Measurements from ENCODE around the gene PLCL2.

The PLCL2 gene

GRCh38 chr3:16897254-16897926, 12.6 kb downstream of the PLCL2 start:
- H3K4me1 Mint-ChIP-seq (ENCODE audit: low read depth) = peaks cover 87% of the 10 kb centered on the region
- peak overlapping the region; percentile 89 for H3K27ac Mint-ChIP-seq
- H3K9me3 Mint-ChIP-seq (ENCODE audit: low read depth) = no peaks in the 10 kb centered on the region
- H3K4me3 Mint-ChIP-seq = peak overlapping the region; percentile 36
- H3K36me3 Mint-ChIP-seq = no peaks in the 10 kb centered on the region
- no peaks in the 10 kb centered on the region for H3K27me3 Mint-ChIP-seq

- Mint-ChIP-seq H3K4me3 (no peak overlapping the region), H3K4me1 (ENCODE audit: low read depth) (peaks cover 89% of the 10 kb centered on the region), H3K27ac (peak overlapping the region; percentile 89), H3K36me3 (no peaks in the 10 kb centered on the region), H3K27me3 (no peaks in the 10 kb centered on the region), H3K9me3 (ENCODE audit: low read depth) (no peaks in the 10 kb centered on the region)
Measured at GRCh38 chr3:16898595-16899395, 14.0 kb downstream of the PLCL2 start.

DNA sequence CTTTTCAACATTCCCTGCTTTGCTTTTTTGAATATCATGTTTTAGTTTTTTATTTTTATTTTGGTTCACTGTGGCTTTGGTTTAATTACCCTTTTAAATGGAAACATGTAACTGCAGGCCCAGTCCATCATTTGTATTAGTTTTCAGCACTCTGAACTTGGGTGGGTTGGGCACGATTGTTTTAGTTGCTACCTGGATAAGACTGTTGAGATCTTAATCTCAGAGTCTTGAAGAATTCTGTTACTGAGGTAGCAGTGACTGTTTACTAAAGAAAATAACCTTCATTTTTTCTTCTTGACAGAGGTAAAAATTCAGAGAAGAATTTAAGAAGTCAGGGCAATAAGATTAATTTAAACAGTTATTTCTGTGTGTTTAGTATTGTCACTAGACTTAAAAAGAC, 15.2 kb downstream of the PLCL2 start:
- Mint-ChIP-seq H3K9me3 (ENCODE audit: low read depth) (no peaks in the 10 kb centered on the region), H3K4me1 (ENCODE audit: low read depth) (peaks cover 98% of the 10 kb centered on the region), H3K27ac (peak overlapping the region; percentile 86), H3K27me3 (no peaks in the 10 kb centered on the region), H3K4me3 (peak overlapping the region; percentile 15), H3K36me3 (peaks cover 4% of the 10 kb centered on the region)

- Mint-ChIP-seq H3K27ac (peak overlapping the region; percentile 87), H3K9me3 (ENCODE audit: low read depth) (no peaks in the 10 kb centered on the region), H3K27me3 (no peaks in the 10 kb centered on the region), H3K36me3 (peaks cover 4% of the 10 kb centered on the region), H3K4me1 (ENCODE audit: low read depth) (peaks cover 99% of the 10 kb centered on the region), H3K4me3 (peak overlapping the region; percentile 64)
Measured at GRCh38 chr3:16900779-16901440, 16.2 kb downstream of the PLCL2 start.

DNA sequence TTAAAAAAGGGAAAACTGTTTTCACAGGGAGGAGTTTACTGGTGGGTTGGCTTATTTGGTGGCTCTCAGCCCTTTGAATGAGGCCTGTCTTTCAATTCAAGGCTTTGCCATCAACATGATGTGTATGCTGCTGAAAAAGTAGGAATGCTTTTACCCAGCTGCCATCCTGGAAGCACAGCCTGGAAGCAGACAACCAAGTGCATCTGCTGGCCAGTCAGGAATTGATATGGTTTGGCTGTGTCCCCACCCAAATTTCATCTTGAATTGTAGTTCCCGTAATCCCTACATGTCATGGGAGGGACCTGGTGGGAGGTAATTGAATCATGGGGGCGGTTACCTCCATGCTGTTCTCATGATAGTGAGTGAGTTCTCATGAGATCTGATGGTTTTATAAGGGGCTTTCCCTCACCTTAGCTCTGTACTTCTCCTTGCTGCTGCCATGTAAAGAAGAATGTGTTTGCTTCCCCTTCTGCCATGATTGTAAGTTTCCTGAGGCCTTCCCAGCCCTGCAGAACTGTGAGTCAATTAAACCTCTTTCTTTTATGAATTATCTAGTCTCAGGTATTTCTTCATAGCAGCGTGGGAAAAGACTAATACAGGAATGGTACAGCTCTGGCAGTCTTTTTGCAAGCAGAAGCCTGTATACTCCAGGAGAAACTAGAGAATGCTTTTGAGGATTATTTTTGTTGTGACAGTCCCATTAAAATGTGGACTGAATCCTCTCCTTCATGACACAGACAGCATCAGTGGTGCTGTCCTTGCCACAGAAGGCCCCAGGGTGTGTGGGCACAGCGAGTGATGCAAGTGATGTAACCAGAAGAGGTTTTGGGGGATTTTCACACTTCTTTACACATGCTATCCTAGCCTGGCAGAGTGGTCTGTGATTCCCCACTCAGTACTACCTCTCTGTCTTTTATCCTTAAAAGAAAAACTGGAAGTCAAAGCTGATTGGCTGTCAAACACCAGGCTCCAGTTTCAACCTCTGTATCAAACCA, 20.0 kb downstream of the PLCL2 start:
- peak overlapping the region; percentile 67 for H3K4me3 Mint-ChIP-seq

DNA sequence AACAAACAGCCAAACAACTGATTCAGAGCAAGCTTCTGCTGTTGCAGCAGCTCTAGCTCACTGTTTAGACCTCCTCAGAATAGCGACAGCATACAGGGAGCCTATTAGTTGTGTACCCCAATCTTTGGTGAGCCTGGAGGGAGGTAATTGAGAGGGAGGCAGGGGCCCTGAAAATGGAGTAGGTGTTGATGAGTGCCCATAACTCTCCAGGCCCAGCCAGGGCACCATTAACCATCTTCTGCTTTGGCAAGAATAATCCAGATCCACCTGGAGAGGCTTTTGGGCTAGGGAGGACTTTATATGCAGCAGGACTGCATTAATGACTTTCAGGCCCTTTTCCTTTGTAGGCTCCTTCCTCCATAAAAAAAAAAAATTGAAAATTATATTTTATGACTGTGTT, 20.9 kb downstream of the PLCL2 start:
- no peaks in the 10 kb centered on the region for H3K9me3 Mint-ChIP-seq (ENCODE audit: low read depth)
- H3K27me3 Mint-ChIP-seq = no peaks in the 10 kb centered on the region
- peaks cover 93% of the 10 kb centered on the region for H3K4me1 Mint-ChIP-seq (ENCODE audit: low read depth)
- H3K36me3 Mint-ChIP-seq = peaks cover 4% of the 10 kb centered on the region
- H3K27ac Mint-ChIP-seq = peak overlapping the region; percentile 87
- peak overlapping the region; percentile 55 for H3K4me3 Mint-ChIP-seq

More for the DNA sequence above, 20.0 kb downstream of the PLCL2 start:
- peak overlapping the region; percentile 87 for H3K27ac Mint-ChIP-seq
- no peaks in the 10 kb centered on the region for H3K27me3 Mint-ChIP-seq
- H3K9me3 Mint-ChIP-seq (ENCODE audit: low read depth) = no peaks in the 10 kb centered on the region
- peaks cover 93% of the 10 kb centered on the region for H3K4me1 Mint-ChIP-seq (ENCODE audit: low read depth)
- H3K36me3 Mint-ChIP-seq = peaks cover 4% of the 10 kb centered on the region

- Mint-ChIP-seq H3K4me1 (ENCODE audit: low read depth) (peaks cover 89% of the 10 kb centered on the region), H3K36me3 (peaks cover 4% of the 10 kb centered on the region), H3K4me3 (peak overlapping the region; percentile 59), H3K9me3 (ENCODE audit: low read depth) (no peaks in the 10 kb centered on the region), H3K27me3 (no peaks in the 10 kb centered on the region), H3K27ac (peak overlapping the region; percentile 72)
Measured at GRCh38 chr3:16906682-16907081, 21.9 kb downstream of the PLCL2 start.

DNA sequence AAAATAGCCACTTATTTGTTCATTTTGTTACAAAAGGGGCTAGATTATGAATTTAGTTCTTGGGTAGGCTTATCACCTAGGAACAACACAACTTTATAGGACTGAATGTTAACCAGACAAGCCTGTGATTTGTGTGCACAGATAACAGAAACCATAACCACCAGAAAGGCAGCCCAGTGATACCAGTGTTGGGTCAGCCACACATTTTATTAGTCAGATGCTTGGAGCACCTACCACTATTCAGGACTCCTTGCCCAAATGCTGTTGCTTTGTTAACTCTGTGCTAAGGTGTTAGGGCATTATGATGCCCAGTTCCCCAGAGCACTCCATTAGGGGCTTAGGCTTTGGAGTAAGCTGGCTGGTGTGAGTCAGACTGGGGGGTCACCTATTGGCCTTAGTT, 22.5 kb downstream of the PLCL2 start:
- Mint-ChIP-seq H3K4me3 (peak overlapping the region; percentile 59), H3K36me3 (peaks cover 4% of the 10 kb centered on the region)

GRCh38 chr3:16908016-16908807, 23.5 kb downstream of the PLCL2 start:
- Mint-ChIP-seq H3K4me1 (ENCODE audit: low read depth) (peaks cover 89% of the 10 kb centered on the region), H3K4me3 (peak overlapping the region; percentile 25), H3K27me3 (no peaks in the 10 kb centered on the region), H3K36me3 (peaks cover 4% of the 10 kb centered on the region), H3K27ac (peak overlapping the region; percentile 62), H3K9me3 (ENCODE audit: low read depth) (no peaks in the 10 kb centered on the region)

More for the DNA sequence above, 22.5 kb downstream of the PLCL2 start:
- peaks cover 89% of the 10 kb centered on the region for H3K4me1 Mint-ChIP-seq (ENCODE audit: low read depth)
- no peaks in the 10 kb centered on the region for H3K9me3 Mint-ChIP-seq (ENCODE audit: low read depth)
- H3K27me3 Mint-ChIP-seq = no peaks in the 10 kb centered on the region
- peak overlapping the region; percentile 72 for H3K27ac Mint-ChIP-seq

DNA sequence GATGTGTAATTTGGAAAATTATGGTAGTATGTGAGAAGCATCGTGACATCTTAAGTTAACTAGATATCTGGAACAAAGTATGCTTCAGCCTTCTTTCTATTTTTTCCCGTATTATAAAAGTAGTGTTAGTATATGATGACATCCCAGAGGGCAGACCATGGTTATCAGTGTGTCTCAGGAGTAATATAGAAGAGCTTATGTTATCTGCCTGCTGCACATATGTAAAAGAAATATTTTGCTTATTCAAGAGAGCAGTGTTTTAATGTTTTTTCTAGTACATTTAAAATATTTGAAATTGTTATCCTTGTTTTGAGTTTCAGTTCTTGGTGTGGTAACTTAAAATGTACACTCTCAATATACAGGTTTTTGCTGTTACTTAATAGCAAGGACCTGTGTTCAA, 24.1 kb downstream of the PLCL2 start:
- Mint-ChIP-seq H3K9me3 (ENCODE audit: low read depth) (no peaks in the 10 kb centered on the region), H3K4me3 (no peak overlapping the region), H3K27ac (no peak overlapping the region), H3K4me1 (ENCODE audit: low read depth) (peaks cover 86% of the 10 kb centered on the region), H3K27me3 (no peaks in the 10 kb centered on the region), H3K36me3 (peaks cover 4% of the 10 kb centered on the region)

DNA sequence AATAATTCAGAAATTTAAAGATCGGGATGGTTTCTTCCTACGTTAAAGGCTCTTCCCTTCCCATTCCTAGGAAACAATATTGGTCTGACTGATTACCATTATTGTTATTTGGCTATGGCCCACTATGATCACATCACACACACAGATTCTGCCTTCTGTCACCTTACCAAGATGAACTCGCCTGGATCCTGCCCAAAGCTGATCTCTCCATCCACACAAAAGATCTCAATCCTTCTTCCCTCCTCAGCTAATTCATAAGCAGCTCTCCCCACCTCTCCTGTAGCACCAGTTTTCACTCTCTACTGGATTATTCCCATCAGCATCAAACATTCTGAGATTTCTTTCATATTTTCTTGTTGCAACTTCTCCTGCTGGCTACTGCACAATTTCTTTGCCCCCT, 25.0 kb downstream of the PLCL2 start:
- no peaks in the 10 kb centered on the region for H3K9me3 Mint-ChIP-seq (ENCODE audit: low read depth)
- no peaks in the 10 kb centered on the region for H3K27me3 Mint-ChIP-seq
- H3K4me1 Mint-ChIP-seq (ENCODE audit: low read depth) = peaks cover 82% of the 10 kb centered on the region
- no peak overlapping the region for H3K4me3 Mint-ChIP-seq
- H3K27ac Mint-ChIP-seq = peak overlapping the region; percentile 62
- H3K36me3 Mint-ChIP-seq = no peaks in the 10 kb centered on the region

DNA sequence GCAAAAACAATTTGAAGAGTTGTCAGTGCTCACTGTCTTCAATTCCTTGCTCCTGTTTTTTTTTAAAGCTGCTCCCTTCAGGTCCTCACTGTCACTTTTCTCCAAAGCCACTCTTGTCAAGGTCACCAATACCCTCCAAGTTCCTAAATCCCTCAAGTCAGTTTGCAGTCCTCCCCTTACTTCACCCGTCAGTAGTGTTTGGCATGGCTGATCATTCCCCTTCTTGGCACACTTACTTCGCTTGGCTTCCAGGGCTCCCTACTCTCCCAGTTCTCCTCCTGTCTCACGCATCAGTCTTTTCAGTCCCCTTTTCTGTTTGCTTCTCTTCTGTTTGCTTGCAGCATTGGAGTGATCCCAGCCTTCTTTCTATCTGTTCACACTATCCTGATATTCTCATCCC, 25.5 kb downstream of the PLCL2 start:
- Mint-ChIP-seq H3K27ac (peak overlapping the region; percentile 62), H3K4me3 (no peak overlapping the region), H3K27me3 (no peaks in the 10 kb centered on the region), H3K4me1 (ENCODE audit: low read depth) (peaks cover 78% of the 10 kb centered on the region), H3K36me3 (no peaks in the 10 kb centered on the region), H3K9me3 (ENCODE audit: low read depth) (no peaks in the 10 kb centered on the region)

DNA sequence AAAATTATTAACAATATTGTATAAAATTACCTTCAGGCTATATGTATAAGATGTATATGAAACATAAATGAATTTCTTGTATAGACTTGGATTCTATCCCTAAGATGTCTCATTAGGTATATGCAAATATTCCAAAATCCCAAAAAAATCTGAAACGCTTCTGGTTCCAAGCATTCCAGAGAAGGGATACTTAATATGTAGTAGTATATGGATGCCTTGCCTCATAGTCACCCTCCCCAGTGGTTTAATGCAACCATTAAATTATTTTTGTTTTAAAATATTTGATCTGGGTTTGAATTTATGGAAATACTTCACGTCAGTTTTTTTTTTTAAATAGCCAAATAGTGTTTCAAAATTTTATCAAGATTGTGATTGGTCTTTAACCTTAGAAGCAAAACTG, 27.2 kb downstream of the PLCL2 start:
- peaks cover 82% of the 10 kb centered on the region for H3K4me1 Mint-ChIP-seq (ENCODE audit: low read depth)
- H3K4me3 Mint-ChIP-seq = no peak overlapping the region
- no peaks in the 10 kb centered on the region for H3K36me3 Mint-ChIP-seq
- peak overlapping the region; percentile 80 for H3K27ac Mint-ChIP-seq
- no peaks in the 10 kb centered on the region for H3K27me3 Mint-ChIP-seq
- no peaks in the 10 kb centered on the region for H3K9me3 Mint-ChIP-seq (ENCODE audit: low read depth)
